WI38 (cell line): ENCODE data around the gene PI4KA.

Experiments used
- H3K4me3 ChIP-seq: 2 replicates; pipeline ENCODE4 v1.5.1; 2011; ENCODE audit warnings: low read depth, mild to moderate bottlenecking, control low read depth, low read length
- CTCF ChIP-seq: IDR thresholded peaks from 2 replicates; pipeline ENCODE4 v1.5.1; 2012; ENCODE audit warnings: low read depth, mild to moderate bottlenecking, control low read depth, low read length

Gene PI4KA

GRCh38 chr22:20763630-20764470, 94.8 kb downstream of the PI4KA start:
- no peak for TF ChIP-seq CTCF
- no peak overlapping the region for H3K4me3 ChIP-seq

GRCh38 chr22:20762233-20762796, 96.3 kb downstream of the PI4KA start:
- no peak overlapping the region for H3K4me3 ChIP-seq
- no peak for TF ChIP-seq CTCF

GRCh38 chr22:20761536-20761935, 97.1 kb downstream of the PI4KA start:
- TF ChIP-seq CTCF: no peak
- H3K4me3 ChIP-seq: no peak overlapping the region

DNA sequence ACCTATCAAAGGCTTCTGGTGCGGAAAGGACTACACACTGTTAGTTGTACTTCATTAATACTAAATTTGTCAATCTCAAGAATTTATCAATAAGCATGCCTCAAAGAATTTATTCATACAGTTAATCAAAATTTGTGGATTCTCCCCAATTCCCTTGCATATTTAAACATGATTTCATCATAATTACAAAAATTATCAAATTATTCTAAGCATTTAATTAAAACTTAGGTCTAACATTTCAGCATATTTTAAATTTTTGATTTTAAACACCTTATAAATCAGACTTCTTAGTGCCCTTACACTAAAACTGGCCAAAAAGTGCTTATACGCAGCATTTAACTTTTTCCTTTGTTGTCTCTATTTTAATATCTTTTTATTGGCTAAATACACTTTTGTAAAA, 98.5 kb downstream of the PI4KA start:
- H3K4me3 ChIP-seq: no peak overlapping the region
- TF ChIP-seq CTCF: no peak

DNA sequence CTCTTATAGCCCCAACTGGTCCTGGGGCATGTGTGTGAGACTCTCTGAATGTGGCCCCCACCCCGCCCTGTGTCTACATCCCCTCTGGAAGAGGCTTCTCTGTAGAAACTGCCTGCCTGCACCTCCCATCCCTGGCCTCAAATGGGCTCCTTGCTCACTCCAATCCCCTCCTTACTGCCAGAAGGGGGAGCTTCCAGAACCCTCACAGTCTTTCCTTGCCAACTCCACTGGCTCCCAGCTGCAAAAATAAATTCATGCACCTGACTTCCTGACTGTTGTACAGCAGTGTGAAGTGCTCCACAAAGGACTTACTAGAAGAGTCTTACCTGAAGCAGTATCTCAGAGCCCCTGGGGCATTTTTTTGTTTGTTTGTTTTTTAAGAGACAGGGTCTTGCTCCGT, 99.9 kb downstream of the PI4KA start:
- no peak overlapping the region for H3K4me3 ChIP-seq
- TF ChIP-seq CTCF: no peak

GRCh38 chr22:20756846-20757245, 101.8 kb downstream of the PI4KA start:
- H3K4me3 ChIP-seq: no peak overlapping the region
- no peak for TF ChIP-seq CTCF

DNA sequence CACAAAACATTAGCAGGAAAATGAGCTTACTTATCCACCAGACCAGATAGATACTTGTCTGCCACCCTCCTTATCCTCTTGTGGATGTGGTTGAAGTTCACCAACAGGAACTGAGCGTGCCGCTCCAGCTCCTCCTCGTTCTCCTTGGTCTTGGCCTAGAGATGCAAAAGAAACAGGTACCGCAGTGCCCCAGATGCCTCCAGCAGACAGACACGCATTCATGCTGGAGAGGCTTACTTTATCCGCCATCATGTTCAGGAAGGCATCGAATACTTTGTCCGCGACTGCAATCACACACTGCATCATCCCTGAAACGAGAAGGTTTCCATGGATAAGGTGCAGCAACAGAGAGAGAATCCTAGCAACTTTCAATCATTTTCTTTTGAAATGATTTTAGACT, 105.7 kb downstream of the PI4KA start:
- TF ChIP-seq CTCF: no peak
- H3K4me3 ChIP-seq: no peak overlapping the region
